RWPE2 (cell line): Measurements from ENCODE around the gene RCL1.

Source experiments
- ATAC-seq: fragments of 200-7000 bp; cut with Tn5 transposase; 3 replicates; pipeline ENCODE4 v1.9.1; 2021; ENCODE audit warnings: low read depth
- DNase-seq: peaks from one replicate; pipeline ENCODE4 v3.0.0-alpha.2; 2020; ENCODE audit warnings: low spot score
- H3K27ac ChIP-seq: fragments of 450-650 bp; 2 replicates; pipeline ENCODE4 v1.5.1; 2017; ENCODE audit warnings: mild to moderate bottlenecking; ENCODE audit not compliant: poor library complexity, severe bottlenecking
- H3K27me3 ChIP-seq: fragments of 250-450 bp; sonication (Bioruptor Pico); 2 replicates; pipeline ENCODE4 v1.5.1; 2021; ENCODE audit warnings: mild to moderate bottlenecking, moderate library complexity; ENCODE audit not compliant: insufficient read depth, poor library complexity, severe bottlenecking
- H3K36me3 ChIP-seq: fragments of 250-450 bp; sonication (Bioruptor Pico); 2 replicates; pipeline ENCODE4 v1.5.1; 2020; ENCODE audit warnings: low read depth, mild to moderate bottlenecking, moderate library complexity
- H3K4me1 ChIP-seq: fragments of 250-450 bp; sonication (Bioruptor Pico); 2 replicates; pipeline ENCODE4 v1.5.1; 2021; ENCODE audit warnings: mild to moderate bottlenecking, moderate library complexity; ENCODE audit not compliant: insufficient read depth, poor library complexity, severe bottlenecking
- H3K4me3 ChIP-seq: fragments of 250-450 bp; sonication (Bioruptor Pico); 2 replicates; pipeline ENCODE4 v1.5.1; 2021; ENCODE audit warnings: mild to moderate bottlenecking, moderate library complexity; ENCODE audit not compliant: severe bottlenecking
- H3K9me3 ChIP-seq: fragments of 250-450 bp; sonication (Bioruptor Pico); 2 replicates; pipeline ENCODE4 v1.5.1; 2021; ENCODE audit warnings: mild to moderate bottlenecking, moderate library complexity; ENCODE audit not compliant: severe bottlenecking
- TF ChIP-seq, protein P1 (sequence below): fragments of 450-650 bp; IDR thresholded peaks from one replicate; pipeline ENCODE4 v1.5.1; 2017; ENCODE audit warnings: mild to moderate bottlenecking, moderate library complexity; ENCODE audit not compliant: poor library complexity, severe bottlenecking

The RCL1 gene

DNA sequence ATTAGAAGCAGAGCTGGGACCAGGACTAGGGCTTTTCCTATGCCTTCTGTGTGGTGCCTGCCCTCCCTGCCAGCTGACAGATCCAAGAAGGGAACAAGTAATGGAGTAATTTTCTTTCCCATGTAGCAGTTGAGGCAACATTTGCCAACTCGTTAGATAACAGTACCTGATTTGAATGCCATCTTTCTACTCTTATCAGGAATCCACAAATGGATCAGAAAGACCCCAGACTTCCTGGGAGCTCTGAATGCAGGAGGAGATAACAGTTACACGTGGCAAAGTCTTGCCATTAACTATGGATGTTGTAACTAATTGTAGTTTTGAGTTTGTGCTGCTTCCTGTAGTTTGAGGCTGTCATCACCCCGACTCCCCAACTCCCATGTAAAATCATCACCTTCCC, 39.2 kb downstream of the RCL1 start:
- Histone ChIP-seq H3K4me1 (peaks cover 34% of the 10 kb centered on the region), H3K27ac (peak overlapping the region; percentile 76)
- no peak for ATAC-seq

GRCh38 chr9:4832786-4833579, 40.2 kb downstream of the RCL1 start:
- H3K4me1 ChIP-seq: peaks cover 34% of the 10 kb centered on the region
- H3K27ac ChIP-seq: peak overlapping the region; percentile 76
- no peak for DNase-seq
- no peaks in the 10 kb centered on the region for H3K27me3 ChIP-seq
- TF ChIP-seq, protein P1, sequence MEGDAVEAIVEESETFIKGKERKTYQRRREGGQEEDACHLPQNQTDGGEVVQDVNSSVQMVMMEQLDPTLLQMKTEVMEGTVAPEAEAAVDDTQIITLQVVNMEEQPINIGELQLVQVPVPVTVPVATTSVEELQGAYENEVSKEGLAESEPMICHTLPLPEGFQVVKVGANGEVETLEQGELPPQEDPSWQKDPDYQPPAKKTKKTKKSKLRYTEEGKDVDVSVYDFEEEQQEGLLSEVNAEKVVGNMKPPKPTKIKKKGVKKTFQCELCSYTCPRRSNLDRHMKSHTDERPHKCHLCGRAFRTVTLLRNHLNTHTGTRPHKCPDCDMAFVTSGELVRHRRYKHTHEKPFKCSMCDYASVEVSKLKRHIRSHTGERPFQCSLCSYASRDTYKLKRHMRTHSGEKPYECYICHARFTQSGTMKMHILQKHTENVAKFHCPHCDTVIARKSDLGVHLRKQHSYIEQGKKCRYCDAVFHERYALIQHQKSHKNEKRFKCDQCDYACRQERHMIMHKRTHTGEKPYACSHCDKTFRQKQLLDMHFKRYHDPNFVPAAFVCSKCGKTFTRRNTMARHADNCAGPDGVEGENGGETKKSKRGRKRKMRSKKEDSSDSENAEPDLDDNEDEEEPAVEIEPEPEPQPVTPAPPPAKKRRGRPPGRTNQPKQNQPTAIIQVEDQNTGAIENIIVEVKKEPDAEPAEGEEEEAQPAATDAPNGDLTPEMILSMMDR: no peak
- peaks cover 12% of the 10 kb centered on the region; the same call in 1 of the 2 replicates for H3K36me3 ChIP-seq
- no peaks in the 10 kb centered on the region for H3K9me3 ChIP-seq
- peak; percentile 86 for ATAC-seq
- H3K4me3 ChIP-seq: no peak overlapping the region

More for the DNA sequence above, 39.2 kb downstream of the RCL1 start:
- no peaks in the 10 kb centered on the region for H3K9me3 ChIP-seq
- no peaks in the 10 kb centered on the region for H3K27me3 ChIP-seq
- no peak overlapping the region for H3K4me3 ChIP-seq
- no peak for DNase-seq
- TF ChIP-seq, protein P1: no peak
- peaks cover 16% of the 10 kb centered on the region; the same call in 1 of the 2 replicates for H3K36me3 ChIP-seq

DNA sequence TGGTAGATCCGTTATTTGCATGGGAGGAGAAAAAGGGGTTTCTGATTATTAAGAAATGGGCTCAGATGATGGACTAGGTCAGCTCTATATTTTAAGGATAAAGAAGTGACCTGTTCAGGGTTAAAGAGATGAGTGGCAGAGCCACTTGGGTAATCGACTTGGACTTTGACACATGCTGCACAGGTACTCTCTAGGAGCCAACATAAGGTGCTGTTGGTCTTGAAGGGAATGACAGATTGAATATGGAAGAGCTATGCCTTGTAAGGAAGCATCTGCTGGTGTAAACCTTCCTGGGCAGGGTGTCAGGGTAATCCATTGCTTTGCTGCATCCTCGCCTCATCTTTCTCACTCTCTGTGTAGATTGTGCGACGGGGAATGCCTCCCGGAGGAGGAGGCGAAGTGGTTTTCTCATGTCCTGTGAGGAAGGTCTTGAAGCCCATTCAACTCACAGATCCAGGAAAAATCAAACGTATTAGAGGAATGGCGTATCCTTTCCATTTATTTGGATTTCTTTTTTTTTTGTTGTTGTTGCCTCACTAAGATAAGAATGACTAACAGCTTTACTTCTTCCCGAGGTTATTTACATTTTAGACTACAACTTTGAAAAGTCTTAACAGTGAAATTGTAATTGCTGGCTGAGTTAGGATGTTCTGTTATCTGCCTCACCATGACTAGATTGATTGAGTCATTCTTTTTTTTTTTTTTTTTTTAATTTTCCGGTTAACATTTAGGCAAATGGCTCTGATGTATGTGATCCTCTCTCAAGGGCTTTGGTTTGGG, 41.2 kb downstream of the RCL1 start:
- Histone ChIP-seq H3K9me3 (no peaks in the 10 kb centered on the region), H3K4me1 (peaks cover 29% of the 10 kb centered on the region), H3K27ac (peak overlapping the region; percentile 76), H3K4me3 (no peak overlapping the region), H3K36me3 (peaks cover 12% of the 10 kb centered on the region; the same call in 1 of the 2 replicates), H3K27me3 (no peaks in the 10 kb centered on the region)
- TF ChIP-seq, protein P1: no peak
- DNase-seq (no peak), ATAC-seq (no peak)

DNA sequence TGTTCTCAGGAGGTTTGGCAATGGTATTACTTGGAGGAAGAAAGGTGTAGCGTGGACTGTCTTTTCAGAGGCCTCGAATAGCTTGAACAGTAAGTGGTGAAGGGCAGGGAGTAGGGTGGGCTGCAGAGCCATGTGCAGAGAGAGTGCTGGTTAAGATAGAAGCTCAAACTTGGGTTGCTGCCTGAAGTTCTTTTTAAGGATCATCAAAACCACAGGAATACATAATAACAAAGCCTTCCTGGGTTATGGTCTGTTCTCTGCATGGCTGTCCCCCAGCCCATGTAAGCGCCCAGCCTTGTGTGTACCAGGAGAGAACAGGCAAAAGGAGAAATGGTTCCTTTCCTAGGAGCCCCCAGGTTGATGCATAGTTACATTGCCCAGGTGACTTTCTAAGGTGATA, 43.9 kb downstream of the RCL1 start:
- ATAC-seq (no peak), DNase-seq (no peak)
- H3K36me3 ChIP-seq: peaks cover 25% of the 10 kb centered on the region
- H3K4me1 ChIP-seq: peaks cover 28% of the 10 kb centered on the region
- no peak overlapping the region for H3K27ac ChIP-seq
- H3K27me3 ChIP-seq: no peaks in the 10 kb centered on the region
- TF ChIP-seq, protein P1: no peak
- H3K4me3 ChIP-seq: no peak overlapping the region
- H3K9me3 ChIP-seq: no peaks in the 10 kb centered on the region
